Glomerular visceral epithelial cell (primary cell): ENCODE results near the gene SOX8.

Source experiments
- DNase-seq: peaks from one replicate; pipeline ENCODE4 v3.0.0-alpha.2; 2016; ENCODE audit errors: extremely low spot score

SOX8 gene

DNA sequence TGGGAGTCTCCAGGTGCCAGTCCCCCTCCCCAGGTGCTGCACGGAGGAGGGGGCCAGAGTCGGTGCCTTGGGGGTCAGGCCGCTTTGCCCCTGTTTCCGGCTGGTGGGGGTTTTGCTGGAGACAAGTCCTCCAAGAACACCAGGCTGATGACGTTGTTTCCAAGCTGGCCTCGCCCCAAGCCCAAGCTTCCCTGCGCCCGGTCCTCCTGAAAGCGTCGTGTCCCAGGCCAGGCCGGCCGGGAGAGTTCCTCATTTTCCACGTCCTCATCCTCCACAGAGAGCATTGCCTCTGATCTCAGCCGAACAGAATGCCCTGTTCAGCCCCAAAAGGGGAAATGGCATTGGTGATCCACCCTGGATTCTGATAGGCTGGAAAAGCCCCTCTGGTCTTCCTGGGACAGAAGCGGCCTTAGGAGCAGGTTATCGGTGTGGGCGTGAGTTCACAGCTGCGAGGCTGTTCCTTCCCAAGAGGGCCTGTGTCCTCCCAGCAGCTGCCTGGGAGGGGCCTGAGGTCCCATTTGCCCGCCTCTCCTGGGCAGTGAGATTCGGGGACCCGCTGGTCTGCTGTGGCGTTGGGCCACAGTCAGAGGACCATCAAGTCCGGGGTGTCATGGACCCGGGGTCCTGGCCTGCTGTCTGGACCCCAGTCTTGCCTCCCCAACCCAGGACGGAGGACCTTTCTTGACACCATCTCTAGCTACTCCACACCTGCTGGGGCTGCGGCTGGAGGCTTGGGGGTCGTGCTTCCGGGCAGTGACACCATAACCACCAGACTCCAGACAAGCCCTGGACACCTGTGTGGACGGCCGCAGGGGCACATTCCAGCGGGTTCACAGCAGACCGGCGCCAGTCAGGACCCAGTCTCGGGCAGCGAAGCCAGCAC is 7.1 kb downstream of the SOX8 start:
- no peak for DNase-seq

DNA sequence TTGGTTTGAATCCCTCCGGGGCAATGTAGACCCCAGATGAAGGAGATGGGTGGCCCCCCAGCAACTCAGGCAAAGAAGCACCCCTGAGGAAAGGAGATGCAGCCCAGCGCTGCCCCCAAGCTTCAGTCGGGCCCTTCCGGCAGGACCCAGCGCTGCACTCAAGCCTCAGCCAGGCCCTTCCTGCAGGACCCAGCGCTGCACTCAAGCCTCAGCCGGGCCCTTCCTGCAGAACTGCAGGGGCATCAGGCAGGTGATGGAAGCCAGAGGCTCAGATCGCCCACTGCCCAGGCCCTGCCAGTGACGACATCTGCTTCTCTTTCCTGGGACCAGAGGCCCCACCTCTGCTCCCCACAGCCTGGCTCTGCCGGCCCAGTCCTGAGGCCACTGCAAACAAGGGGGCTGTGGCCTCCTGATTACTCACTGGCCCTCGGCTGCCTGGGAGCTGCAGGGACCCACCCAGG is 7.8 kb downstream of the SOX8 start:
- DNase-seq: no peak

DNA sequence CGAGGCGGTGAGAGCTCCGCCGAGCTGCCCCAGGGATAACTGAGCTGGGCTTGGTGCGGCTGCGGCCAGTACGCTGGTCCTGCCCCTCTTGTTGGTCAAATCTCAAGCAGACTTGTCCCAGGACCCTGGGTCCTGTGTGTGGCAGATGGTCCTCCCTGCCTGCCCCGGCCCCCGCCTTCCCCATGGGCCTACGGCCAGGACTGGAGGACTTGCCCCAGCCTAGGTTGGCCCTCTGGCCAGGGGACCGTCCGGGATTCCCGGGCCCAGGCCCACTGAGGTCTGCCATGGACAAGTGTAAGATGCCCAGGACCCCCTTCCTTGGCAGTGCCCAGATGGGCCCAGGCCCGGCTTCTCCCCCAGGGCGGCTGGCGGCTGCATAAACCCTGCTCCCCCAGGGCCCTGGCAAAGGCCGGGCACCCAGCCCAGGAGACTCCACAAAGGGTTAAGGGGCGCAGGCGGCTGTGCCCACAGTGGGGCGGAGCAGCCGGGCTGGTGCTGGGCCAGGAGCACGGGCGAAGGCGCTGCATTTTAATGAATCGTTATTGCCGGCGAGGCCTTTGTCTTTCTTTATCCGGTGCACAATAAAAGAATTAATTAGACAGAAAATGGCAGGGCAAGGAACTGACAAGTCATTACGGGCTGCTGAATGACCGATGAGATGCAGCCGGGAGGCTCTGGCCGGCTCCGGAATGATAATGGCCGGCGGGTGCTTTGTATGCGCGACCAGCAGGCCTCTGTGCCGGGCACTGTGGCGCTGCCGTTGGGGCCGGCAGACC is 9.1 kb downstream of the SOX8 start:
- no peak for DNase-seq

DNA sequence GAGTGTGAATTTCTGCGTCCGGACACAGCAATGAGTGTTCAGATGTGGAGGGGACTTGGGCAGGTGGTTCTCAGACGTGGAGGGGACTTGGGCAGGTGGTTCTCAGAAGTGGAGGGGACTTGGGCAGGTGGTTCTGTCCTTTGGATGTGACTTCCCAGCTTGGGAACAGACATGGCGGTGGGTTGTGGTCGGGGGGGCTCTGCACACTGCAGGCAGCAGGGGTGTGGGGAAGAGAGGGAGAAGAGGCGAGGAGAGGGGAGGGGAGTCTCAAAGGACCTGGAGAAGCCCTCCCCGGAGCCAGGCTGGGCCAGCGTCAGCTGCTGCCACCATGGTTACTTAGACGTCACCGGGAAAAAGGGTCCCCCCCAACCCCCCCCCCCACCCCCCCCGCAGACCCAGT is 9.8 kb downstream of the SOX8 start:
- DNase-seq: no peak

DNA sequence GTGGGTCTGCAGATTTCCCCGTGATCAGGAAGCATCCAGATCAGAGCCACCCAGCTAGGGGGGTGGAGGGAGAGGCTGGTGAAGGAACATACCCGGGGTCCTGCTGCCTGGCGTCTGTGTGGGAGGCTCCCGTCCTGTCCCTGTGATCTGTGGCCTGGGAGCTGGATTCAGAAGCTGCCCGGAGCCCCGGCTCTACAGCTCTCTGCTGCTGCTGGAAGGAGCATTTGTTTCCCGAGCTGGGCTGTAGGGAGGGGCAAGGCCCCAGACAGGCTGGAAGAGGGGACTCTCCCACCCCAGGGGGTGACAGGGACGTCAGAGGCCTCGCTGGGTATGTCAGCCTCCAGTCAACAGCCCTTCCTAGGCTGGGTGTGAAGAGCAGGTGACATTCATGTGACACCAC is 10.2 kb downstream of the SOX8 start:
- no peak for DNase-seq

DNA sequence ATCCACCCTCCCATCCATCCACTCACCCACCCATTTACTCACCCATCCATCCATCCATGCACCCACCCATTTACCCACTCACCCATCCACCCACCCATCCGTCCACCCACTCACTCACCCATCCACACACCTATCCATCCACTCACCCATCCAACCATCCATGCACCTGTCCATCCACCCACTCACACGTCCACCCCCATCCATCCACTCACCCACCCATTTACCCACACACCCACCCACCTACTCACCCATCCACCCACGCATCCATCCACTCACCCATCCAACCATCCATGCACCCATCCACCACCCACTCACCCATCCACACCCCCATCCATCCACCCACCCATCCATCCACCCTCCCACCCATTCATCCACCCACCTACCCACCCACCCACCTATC is 12.2 kb downstream of the SOX8 start:
- DNase-seq: no peak

DNA sequence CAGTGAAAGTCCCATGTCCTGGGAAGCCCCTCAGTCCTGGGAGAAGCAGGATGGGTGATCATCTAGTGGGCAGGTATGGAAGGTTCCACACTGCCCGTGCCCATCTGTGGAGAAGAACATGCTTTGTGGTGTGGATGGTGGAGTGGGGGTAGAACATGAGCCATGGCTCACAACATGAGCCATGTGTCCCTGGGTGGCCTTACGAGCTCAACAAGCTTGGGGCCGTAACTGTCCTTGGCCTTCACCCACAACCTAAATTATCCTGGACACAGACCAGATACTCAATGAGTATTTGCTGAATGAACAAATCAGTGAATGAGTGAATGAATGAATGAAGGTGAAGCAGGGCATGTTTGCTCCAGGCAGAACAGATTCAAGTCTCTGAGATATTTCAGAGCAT is 13.5 kb downstream of the SOX8 start:
- no peak for DNase-seq

DNA sequence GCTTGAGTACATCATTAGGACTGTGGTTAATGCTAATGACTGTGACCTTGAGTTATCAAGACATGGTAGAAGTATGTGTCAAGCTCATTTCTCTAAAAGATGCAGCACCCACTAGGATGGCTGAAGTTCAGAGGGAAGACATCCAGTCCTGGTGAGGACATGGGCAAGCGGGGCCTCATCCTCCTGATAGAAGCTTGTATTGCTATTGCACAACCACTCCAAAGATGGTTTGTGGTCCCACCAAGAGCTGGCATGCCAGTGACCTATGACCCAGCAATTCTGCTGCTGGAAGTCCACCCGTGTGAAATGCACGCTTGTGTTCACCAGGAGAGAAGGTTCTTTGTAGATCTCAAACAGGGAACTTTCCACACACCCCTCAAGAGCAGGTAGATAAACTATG is 14.2 kb downstream of the SOX8 start:
- DNase-seq: no peak

DNA sequence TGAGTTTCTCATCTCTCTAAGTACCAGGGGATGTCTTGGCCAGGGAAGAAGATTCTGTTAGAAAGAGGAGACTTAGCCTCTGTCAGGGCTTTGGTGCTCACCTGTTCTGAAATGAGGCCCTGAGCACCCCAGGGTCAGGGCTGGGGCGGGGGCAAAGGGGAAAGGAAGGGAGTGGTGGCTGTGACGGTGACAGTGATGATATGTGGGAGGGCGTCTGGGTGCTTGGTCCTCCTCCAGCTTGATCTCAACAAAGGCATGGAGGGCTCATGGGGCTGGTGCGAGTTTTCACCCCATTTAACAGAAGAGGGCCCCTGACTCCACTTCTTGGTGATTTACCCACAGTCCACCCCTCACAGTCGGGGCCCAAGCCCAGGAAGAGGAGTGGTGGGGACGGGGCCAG is 15.1 kb downstream of the SOX8 start:
- no peak for DNase-seq

DNA sequence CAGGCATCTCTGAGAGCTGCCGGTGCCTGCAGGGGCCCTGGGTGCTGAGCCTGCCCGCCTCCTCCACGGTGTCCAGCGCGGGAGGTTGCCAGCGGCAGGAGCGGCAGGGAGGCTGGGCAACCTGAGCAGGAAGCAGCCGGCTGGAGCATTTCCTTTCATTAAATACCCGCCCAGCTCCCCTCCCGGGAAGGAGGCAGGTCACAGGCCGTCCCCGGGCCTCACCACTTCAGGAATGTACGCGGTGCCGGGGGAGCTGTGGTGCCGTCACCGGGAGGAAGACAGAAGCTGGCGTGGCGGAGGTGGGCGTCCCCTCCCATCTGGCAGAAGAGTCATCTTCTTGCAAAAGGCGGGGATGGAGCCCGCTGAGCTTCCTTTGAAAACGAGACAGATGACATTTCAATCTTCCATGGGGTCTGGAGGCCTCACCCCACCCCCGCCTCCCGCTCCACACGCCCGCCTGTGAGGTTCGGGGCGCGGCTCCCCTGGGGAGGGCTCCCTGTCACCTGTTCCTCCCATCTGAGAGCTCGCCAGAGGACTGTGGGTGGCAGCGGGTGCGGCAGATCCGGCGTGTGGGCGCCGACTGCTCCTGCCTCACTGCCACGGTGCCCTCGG is 16.0 kb downstream of the SOX8 start:
- DNase-seq: peak; percentile 75

DNA sequence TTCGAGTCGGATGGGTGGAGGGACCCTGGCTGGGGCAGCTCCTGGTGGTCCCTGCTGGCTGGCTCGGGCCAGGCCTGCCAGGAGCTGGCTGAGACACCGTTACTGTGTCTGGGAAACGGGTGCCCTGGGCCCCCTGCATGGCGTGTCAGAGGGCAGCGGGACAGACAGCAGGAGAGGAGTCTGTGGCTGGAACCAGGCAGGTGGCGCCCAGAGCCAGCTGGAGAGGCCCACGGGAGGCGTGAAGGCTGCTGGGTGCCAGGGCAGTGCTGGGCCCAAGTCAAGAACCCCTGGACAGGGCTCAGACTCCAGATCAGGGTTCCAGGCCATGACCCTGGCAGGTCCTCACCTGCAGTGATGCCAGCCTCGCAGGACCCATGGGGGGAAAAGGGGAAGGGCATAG is 16.6 kb downstream of the SOX8 start:
- DNase-seq: no peak

DNA sequence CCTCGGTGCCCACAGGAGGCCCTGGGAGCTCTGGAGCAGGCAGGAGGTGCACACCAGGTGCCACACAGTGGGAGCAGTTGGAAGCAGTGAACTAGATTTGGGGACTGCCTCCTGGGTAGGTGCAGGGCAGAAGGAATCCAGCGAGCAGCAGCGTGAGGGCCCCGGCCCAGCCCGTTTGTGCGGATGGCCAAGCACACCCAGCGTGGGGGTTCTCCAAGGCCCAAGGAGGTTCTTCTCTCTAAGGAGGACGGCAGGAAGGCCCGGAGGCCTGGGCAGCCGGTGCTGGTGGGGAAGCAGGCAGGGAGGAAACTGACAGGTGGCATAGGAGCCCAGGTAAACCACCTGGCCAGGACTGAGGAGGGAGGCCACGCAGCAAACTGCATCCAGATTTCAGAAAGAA is 17.0 kb downstream of the SOX8 start:
- DNase-seq: no peak

DNA sequence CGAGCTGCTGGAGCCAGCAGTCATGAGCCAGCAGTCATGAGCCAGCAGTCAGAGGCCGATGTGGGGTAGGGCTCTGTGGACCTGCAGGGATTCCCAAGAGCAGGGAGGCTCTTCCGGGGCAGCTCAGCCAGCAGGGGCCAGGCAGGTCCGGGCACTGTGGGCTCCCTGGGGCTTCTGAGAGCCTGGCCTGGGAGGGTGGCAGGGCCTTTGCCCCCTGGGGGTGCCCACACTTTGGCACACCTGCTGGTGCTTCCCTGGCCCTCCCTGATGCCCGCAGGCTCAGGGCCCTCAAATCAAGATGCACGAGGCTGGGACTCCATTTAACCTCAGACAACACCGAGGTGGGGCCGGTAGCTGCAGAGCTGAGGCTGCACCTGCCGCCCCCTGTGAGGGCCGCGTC is 18.1 kb downstream of the SOX8 start:
- DNase-seq: no peak

DNA sequence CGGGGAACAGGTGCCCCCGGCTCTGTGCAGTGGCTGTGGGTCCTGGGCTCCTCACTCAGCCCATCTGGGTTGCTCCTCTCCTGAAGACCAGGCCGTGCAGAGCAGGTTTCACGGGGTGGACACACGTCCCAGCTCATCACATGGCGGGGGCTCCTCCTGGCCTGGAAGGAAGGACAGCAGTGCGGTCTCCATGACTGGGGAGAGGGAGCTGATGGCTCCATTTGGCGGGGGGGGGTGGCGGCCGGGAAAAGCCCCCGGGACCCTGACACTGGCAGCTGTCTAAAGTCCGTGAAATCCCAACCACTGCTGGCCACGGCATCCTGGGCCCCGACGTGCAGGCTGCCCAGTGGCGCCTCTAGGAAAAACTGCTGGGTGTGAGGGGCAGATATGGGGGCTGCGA is 19.0 kb downstream of the SOX8 start:
- DNase-seq: no peak

DNA sequence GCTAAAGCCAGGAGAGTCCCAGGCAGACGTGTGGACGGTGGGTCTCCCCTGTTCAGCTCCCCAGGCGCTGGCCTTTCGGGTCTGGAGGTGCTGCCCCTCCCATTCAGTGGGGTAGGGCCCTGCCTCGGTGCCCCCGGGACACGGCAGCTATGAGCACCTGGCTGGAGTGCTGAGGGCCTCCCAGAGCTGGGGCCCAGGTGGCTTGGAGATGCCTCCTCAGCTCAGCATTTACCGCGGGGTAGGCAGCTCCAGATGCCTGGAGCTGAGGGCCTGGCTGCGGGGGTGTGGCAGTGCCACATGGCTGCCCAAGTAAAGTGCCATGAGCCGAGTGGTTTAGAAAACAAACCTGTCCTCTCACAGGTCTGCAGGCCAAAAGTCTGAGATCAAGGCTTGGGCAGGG is 19.5 kb downstream of the SOX8 start:
- no peak for DNase-seq

DNA sequence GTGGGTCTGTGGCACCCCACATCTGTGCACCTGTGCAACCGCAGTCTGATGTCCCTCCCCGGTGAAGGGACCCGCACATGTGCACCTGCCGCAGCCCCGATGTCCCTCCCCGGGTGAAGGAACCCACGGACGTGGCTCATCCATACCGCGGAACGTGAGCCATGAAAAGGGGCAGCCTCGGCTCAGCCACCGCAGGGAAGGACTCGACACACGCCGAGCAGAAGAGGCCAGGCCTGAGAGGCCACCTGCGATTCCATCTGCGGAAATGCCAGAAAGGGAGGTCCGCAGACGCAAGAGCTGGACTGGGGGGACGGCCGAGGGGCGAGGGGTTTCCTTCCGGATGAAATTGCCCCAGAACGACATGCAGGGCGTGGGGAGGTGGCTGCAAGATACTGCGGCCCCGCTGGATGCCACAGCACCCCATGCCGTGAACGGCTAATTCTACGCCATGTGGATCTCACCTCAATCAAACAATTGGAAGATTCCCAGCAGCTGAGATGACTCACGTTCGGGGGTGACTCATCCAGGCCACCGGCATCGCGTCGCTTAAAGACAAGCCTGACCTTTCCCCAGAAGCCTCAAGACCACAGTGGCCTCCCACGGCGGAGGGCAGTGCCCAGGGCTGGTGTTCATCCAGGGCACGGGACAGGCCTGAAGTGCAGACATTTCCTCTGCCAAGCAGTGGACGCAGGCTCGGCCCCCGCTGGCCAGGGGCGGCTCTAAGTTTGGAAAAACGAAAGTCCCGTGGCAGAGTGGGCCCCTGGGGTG is 21.0 kb downstream of the SOX8 start:
- peak; percentile 96 for DNase-seq

DNA sequence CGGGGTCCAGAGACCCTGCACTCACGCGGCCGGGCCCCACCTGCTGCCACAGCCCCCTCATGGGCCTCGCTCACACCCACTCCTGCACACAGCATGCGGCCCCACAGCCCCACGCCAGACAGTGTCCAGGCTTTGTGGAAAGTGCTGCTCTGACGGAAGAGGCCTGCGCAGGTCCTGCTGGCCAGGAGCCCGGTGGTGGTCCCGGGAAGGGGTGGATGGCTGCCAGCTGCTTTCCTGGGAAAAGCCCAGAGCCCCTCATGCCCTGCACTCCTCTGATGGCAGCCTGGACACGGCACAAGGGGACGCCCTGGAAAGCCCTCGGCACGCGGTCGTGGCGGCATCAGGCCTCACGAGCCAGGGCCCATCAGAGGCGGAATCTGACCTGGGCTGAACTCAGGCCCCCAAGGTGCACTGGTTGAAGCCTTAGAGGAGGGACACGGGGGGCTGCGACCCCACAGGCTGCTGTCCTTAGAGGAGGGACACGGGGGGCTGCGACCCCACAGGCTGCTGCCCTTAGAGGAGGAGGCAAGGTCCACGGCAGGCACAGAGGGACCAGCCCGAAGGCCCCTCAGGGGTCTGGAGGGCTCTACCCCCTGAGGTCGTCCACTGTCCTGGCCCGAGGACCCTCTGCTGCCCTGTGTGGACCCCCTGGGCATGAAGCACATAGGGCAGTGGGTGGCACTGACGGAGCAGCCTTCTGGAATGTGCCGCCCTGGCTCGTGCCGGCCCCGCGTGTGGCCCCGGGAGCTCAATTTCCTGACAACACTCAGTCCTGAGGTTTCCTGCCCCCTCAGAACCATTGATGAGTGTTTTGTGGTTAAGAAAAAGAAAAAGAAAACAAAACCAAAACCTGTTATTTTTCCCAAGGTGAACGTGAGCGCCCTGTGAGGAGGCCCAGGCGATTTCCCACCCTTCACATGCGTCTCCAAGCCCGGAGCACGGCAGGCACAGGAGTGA is 22.1 kb downstream of the SOX8 start:
- peak; percentile 71 for DNase-seq

DNA sequence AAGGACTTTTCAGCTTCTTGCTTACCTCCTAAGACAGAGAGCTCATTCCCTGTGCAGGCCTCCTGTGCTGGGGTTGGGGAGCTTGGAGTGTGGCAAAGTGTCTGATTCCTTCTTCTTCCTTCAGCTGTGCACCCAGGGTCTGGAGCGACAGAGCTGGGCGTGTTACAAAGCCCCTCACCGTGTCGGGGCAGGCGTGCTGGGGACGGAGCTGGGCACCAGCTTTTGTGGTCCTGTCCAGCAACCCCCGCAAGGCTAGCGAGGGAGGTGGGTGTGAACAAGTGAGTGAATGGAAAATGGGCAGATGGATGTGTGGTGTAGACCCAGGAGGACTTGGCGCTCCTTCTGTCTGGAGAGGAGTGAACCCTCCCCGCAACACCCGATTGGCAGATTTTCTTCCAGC is 23.7 kb downstream of the SOX8 start:
- DNase-seq: no peak

DNA sequence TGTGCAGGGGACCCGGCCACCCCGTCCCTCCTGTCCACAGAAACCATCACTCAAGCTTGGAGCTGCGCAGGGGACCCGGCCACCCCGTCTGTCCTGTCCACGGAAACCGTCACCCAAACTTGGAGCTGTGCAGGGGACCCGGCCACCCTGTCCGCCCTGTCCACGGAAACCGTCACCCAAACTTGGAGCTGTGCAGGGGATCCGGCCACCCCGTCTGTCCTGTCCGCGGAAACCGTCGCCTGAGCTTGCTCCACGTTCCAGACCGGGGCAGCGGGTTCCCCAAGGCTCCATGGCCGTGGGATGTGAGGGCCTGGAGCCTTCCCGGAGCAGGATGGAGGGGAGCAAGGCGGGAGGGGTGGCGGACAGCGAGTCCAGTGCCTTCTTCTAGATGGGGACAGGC is 25.2 kb downstream of the SOX8 start:
- no peak for DNase-seq

DNA sequence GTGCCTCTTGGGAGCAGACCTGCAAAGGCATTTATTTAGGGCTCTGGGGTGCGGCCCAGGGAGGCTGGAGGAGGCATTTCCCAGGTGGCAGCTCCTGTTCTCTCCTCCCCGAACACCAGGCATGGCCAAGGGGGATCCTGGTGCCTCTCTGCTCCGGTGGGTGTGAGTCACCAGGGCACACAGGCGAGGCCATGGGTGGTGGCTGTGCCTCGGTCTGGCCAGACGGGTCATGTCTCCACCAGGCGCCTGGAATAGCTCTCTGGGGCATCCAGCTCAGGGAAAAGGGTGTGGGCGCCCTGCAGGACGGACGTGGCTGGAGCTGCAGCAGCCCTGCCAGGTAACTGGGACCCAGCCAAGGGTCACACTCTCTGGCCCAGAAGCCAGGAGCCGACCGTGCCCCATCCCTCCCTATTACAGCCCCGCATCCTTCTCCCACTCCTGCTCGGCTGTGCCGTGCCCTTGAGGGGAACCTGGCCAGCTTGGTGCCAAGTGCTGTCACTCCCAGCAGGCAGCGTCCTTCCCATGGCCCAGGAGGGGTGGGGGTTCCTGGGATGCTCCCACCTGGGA is 25.8 kb downstream of the SOX8 start:
- DNase-seq: peak; percentile 11
